Measurements from ENCODE around the gene LHCGR.
"Not testable (repeated sequence)": the region's sequence is repeated elsewhere in the genome, so short reads cannot be mapped to it uniquely, and the experiment has no call there.

The LHCGR gene

GRCh38 chr2:48707466-48707865, 48.1 kb downstream of the LHCGR start:
- no peak for DNase-seq

GRCh38 chr2:48703621-48704020, 51.9 kb downstream of the LHCGR start:
- DNase-seq, result not testable (repeated sequence)

GRCh38 chr2:48699348-48699930, 56.1 kb downstream of the LHCGR start:
- DNase-seq, result no peak

GRCh38 chr2:48696881-48697280, 58.6 kb downstream of the LHCGR start:
- DNase-seq, result no peak

- no peak for DNase-seq
Measured at GRCh38 chr2:48695991-48696390, 59.5 kb downstream of the LHCGR start.

DNA sequence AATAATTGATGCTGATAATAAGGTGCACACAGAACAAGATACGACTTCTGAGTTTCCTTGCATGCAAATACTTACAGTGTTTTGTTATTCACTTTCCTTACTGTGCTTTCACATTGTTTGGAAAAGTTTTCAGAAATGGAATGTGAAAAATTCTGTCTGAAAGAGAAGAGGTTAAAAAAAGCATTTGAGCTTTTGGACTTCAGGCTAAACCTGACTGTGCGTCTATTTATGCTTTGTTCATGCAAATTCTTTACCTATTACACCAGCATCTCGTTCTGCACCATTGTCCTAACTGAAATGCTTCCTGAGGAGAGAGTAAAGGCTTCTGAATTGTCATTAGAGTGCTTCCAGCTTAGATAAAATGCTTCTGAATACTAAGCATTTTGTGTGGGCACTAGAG, 61.4 kb downstream of the LHCGR start:
- DNase-seq, result no peak

GRCh38 chr2:48693645-48694044, 61.9 kb downstream of the LHCGR start:
- no peak for DNase-seq

DNA sequence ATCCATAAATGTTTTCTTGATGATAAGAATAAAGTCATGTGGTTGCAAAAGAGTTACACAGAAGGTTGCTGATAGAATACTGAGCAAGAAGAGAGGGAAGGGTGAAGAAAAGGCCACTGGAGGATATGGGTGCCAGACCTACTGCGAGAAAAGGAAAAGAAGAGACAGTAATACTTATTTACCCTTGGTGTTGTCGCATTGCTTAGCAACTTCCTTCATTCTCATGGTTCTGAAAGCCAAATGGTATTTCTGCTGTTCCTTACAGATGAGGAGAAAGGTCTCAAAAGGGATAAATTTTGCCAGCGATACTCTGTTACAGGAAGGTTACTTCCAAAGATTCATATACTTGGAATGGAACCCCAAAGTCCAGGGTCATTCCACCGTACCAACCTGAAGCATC, 62.5 kb downstream of the LHCGR start:
- DNase-seq, result no peak

GRCh38 chr2:48691935-48692691, 63.4 kb downstream of the LHCGR start:
- no peak for DNase-seq

DNA sequence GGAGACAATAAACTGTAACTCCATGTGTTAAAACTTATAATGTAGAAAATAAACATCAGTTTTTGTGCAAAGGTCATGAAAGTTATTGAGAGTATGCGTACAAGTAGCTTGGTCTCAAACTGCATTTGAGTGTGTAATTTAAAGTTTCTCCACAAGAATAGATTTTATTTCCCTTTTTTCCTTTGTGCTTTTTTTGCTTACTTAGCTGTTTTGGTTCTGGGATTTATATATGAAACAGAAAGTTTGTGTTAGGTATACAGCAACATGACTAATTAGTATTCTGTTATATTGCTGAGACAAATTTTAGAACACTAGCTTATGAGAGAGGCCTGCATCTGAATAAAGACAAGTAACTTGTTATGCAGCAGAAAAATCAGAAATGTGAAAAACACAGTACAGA, 70.4 kb downstream of the LHCGR start:
- DNase-seq, result no peak

DNA sequence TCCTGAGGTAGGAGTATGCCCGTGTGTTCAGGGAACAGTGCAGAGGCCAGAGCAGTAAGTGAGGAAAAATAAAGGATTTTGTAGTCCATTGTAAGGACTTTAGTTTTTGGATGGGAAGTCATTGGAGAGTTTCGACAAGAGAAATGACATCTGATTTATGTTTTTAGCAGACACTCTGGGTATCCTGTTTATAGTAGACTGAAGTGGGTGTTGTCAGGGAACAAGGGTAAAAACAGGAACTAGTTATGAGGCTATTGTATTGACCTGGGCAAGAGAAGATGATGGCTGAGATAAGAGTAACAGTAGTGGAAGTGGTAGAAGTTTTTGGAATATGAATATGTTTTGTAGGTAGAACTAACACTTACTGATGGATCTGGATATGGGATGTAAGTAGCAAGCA, 78.1 kb downstream of the LHCGR start:
- no peak for DNase-seq

- no peak for DNase-seq
Measured at GRCh38 chr2:48674933-48675332, 80.6 kb downstream of the LHCGR start.

DNA sequence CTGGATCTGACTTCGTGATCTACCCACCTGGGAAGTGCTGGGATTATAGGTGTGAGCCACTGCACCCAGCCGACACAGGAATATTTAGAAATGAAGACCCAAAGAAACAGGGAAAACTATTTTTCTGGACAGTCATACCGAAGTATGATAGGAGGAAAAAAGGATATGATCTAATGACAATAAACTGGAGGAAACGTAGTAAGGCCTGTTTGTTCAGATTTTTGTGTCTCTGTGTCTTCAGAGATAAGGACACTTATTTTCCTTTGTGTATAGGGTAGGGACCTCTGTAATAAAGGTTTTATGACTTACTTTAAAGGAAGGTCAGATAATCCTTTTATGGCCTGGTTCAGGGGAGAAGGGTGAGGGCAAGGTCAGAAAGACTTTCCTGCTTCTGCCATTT, 81.9 kb downstream of the LHCGR start:
- DNase-seq, result no peak

GRCh38 chr2:48668992-48669391, 86.5 kb downstream of the LHCGR start:
- no peak for DNase-seq

GRCh38 chr2:48651158-48651790, 104.2 kb downstream of the LHCGR start:
- no peak for DNase-seq

DNA sequence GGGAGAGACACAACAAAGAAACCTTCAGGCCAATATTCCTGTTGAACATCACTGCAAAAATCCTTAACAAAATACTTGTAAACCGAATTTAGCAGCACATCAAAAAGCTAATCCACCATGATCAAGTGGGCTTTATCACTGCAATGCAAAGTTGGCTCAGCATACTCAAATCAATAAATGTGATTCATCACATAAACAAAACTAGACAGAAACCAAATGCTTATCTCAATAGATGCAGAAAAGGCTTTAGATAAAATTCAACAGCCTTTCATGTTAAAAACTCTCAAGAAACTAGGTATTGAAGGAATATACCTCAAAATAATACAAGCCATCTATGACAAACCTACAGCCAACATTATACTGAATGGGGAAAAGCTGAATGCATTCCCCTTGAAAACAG, 117.3 kb downstream of the LHCGR start:
- no peak for DNase-seq

All from CD4-positive, alpha-beta T cell treated with Interleukin-1 beta for 1 hour (primary cell).